DND-41 (cell line): ENCODE results near the gene MCM3.

Experiments used
- CTCF ChIP-seq: IDR thresholded peaks from 2 replicates; pipeline ENCODE4 v1.5.1; 2012; ENCODE audit warnings: borderline replicate concordance, low read length, moderate library complexity, mild to moderate bottlenecking; ENCODE audit not compliant: poor library complexity, severe bottlenecking; ENCODE audit errors: extremely low read depth
- EZH2 ChIP-seq: IDR thresholded peaks from 3 replicates; pipeline ENCODE4 v1.6.1; 2012; ENCODE audit warnings: borderline replicate concordance, low read depth, mild to moderate bottlenecking, moderate library complexity, low read length, inconsistent platforms; ENCODE audit not compliant: severe bottlenecking

- TF ChIP-seq CTCF (no peak), EZH2 (no peak)
Observed at GRCh38 chr6:52254731-52255378, 29.7 kb downstream of the MCM3 start.
